ENCODE results near the gene LRRC18.

GRCh38 chr10:48941427-48942075 lies 1.9 kb upstream of the LRRC18 start:
- TF ChIP-seq CTCF (conservative IDR thresholded peaks at IDR 0.05), result no peak
- no peak for TF ChIP-seq EZH2 (IDR thresholded peaks at IDR 0.05; ENCODE audit: low read depth)
